Measurements from ENCODE around the gene KDELR1. TPM values are rescaled to one million over a fixed set of nuclear protein-coding genes. Genes with fewer than 3 reads are reported as not detected.

The KDELR1 gene
- total RNA-seq, 1 donor from 2014 or later: 251 TPM

GRCh38 chr19:48341515-48342413, 49.6 kb downstream of the KDELR1 start:
- no peaks in the 10 kb centered on the region for H3K9me3 Mint-ChIP-seq (ENCODE audit: low read depth)
- H3K27me3 Mint-ChIP-seq (ENCODE audit: low read depth): no peaks in the 10 kb centered on the region
- H3K27ac Mint-ChIP-seq (ENCODE audit: unreplicated experiment): no peak overlapping the region
- no peak overlapping the region for H3K4me3 Mint-ChIP-seq (ENCODE audit: unreplicated experiment)
- no peaks in the 10 kb centered on the region for H3K36me3 Mint-ChIP-seq (ENCODE audit: low read depth)
- DNase-seq (ENCODE audit: low spot score): no peak
- TF ChIP-seq CTCF (IDR thresholded peaks at IDR 0.05): no peak
- H3K4me1 Mint-ChIP-seq (ENCODE audit: low read depth): no peaks in the 10 kb centered on the region

- DNase-seq (ENCODE audit: low spot score): no peak
- no peaks in the 10 kb centered on the region for H3K27me3 Mint-ChIP-seq (ENCODE audit: low read depth)
- no peak overlapping the region for H3K27ac Mint-ChIP-seq (ENCODE audit: unreplicated experiment)
- TF ChIP-seq CTCF (IDR thresholded peaks at IDR 0.05): no peak
- no peaks in the 10 kb centered on the region for H3K36me3 Mint-ChIP-seq (ENCODE audit: low read depth)
- no peaks in the 10 kb centered on the region for H3K9me3 Mint-ChIP-seq (ENCODE audit: low read depth)
- H3K4me3 Mint-ChIP-seq (ENCODE audit: unreplicated experiment): no peak overlapping the region
- no peaks in the 10 kb centered on the region for H3K4me1 Mint-ChIP-seq (ENCODE audit: low read depth)
Observed at GRCh38 chr19:48340995-48341394, 50.4 kb downstream of the KDELR1 start.

GRCh38 chr19:48338802-48339503, 52.4 kb downstream of the KDELR1 start:
- no peaks in the 10 kb centered on the region for H3K36me3 Mint-ChIP-seq (ENCODE audit: low read depth)
- no peaks in the 10 kb centered on the region for H3K9me3 Mint-ChIP-seq (ENCODE audit: low read depth)
- DNase-seq (ENCODE audit: low spot score): no peak
- H3K4me3 Mint-ChIP-seq (ENCODE audit: unreplicated experiment): no peak overlapping the region
- peaks cover 3% of the 10 kb centered on the region for H3K4me1 Mint-ChIP-seq (ENCODE audit: low read depth)
- H3K27me3 Mint-ChIP-seq (ENCODE audit: low read depth): no peaks in the 10 kb centered on the region
- TF ChIP-seq CTCF (IDR thresholded peaks at IDR 0.05): no peak
- H3K27ac Mint-ChIP-seq (ENCODE audit: unreplicated experiment): no peak overlapping the region

GRCh38 chr19:48338253-48338755, 53.0 kb downstream of the KDELR1 start:
- DNase-seq (ENCODE audit: low spot score): no peak
- no peaks in the 10 kb centered on the region for H3K27me3 Mint-ChIP-seq (ENCODE audit: low read depth)
- no peak for TF ChIP-seq CTCF (IDR thresholded peaks at IDR 0.05)
- peaks cover 8% of the 10 kb centered on the region for H3K4me1 Mint-ChIP-seq (ENCODE audit: low read depth)
- H3K27ac Mint-ChIP-seq (ENCODE audit: unreplicated experiment): no peak overlapping the region
- H3K4me3 Mint-ChIP-seq (ENCODE audit: unreplicated experiment): no peak overlapping the region
- H3K9me3 Mint-ChIP-seq (ENCODE audit: low read depth): no peaks in the 10 kb centered on the region
- no peaks in the 10 kb centered on the region for H3K36me3 Mint-ChIP-seq (ENCODE audit: low read depth)
